ENCODE data around the gene UBE2L6. TPM values are rescaled to one million over a fixed set of nuclear protein-coding genes. Genes with fewer than 3 reads are reported as not detected.

UBE2L6 gene
- total RNA-seq, 1 donor from 2014 or later: 48.1 TPM

DNA sequence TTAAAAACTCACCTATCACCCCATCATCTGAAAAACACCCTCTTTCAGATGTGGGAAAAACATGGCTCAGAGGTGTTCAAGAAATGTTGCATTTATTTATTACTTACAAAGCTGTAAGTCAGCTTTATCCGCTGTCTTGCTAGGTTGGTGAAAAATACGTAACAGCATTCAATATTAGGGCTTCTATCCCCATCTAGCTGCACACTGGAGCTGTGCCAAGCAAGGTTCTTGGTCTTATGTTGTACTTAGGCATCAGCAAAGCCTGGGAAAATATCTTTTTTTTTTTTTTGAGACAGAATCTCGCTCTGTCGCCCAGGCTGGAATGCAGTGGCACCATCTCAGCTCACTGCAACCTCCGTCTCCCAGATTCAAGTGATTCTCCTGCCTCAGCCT lies 37.6 kb upstream of the UBE2L6 start:
- no peak overlapping the region for H3K27ac ChIP-seq
- no peaks in the 10 kb centered on the region for H3K9me3 ChIP-seq
- no peak for DNase-seq (ENCODE audit: extremely low spot score in 2 of 2)
- H3K4me3 ChIP-seq: no peak overlapping the region
- H3K4me1 ChIP-seq: peaks cover 2% of the 10 kb centered on the region
- TF ChIP-seq POLR2A (IDR thresholded peaks at IDR 0.05) (no peak), POLR2AphosphoS5 (IDR thresholded peaks at IDR 0.05; ENCODE audit: insufficient read depth in 1 of 2, low read depth in 1 of 2) (no peak)
- TF ChIP-seq, protein P1, sequence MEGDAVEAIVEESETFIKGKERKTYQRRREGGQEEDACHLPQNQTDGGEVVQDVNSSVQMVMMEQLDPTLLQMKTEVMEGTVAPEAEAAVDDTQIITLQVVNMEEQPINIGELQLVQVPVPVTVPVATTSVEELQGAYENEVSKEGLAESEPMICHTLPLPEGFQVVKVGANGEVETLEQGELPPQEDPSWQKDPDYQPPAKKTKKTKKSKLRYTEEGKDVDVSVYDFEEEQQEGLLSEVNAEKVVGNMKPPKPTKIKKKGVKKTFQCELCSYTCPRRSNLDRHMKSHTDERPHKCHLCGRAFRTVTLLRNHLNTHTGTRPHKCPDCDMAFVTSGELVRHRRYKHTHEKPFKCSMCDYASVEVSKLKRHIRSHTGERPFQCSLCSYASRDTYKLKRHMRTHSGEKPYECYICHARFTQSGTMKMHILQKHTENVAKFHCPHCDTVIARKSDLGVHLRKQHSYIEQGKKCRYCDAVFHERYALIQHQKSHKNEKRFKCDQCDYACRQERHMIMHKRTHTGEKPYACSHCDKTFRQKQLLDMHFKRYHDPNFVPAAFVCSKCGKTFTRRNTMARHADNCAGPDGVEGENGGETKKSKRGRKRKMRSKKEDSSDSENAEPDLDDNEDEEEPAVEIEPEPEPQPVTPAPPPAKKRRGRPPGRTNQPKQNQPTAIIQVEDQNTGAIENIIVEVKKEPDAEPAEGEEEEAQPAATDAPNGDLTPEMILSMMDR (IDR thresholded peaks at IDR 0.05): no peak
- no peaks in the 10 kb centered on the region for H3K27me3 ChIP-seq
- peaks cover 0 to 16% of the 10 kb centered on the region in 2 donors for H3K36me3 ChIP-seq
- intact Hi-C loops (cut with DNase I): no loop called here

DNA sequence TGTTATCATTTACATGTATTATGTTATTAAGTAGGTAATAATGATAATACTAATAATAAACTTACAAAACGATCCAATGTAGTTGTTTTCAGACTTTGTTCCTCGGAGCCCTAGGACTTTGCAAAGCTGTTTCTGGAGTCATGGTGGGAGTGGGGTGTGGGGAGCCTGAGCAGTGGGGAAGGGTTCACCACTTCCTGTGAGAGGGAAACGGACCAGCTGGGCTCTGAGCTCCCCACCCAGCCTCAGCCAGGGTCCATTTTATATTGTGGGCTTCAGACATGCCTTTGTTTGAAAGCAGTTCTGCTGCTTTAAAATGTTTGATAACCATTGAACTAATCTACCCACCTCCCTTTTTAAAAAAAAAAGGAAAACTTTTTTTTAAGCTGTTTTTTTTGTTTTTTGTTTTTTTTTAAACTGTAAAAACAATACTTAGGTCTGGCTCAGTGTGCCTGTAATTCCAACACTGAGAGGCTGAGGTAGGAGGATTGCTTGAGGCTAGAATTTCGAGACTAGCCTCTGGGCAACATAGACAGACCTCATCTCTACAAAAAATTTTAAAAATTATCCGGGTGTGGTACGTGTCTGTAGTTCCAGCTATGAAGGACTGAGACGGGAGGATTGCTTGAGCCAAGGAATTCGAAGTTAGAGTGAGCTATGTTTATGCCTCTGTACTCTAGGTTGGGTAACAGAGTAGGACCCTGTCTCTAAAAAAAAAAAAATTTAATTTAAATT lies 37.0 kb upstream of the UBE2L6 start:
- TF ChIP-seq POLR2AphosphoS5 (IDR thresholded peaks at IDR 0.05; ENCODE audit: insufficient read depth in 1 of 2, low read depth in 1 of 2) (no peak), POLR2A (IDR thresholded peaks at IDR 0.05) (no peak)
- TF ChIP-seq, protein P1 (IDR thresholded peaks at IDR 0.05): no peak
- Histone ChIP-seq H3K9me3 (no peaks in the 10 kb centered on the region), H3K4me3 (no peak overlapping the region), H3K4me1 (peaks cover 8% of the 10 kb centered on the region), H3K36me3 (peaks cover 0 to 15% of the 10 kb centered on the region in 2 donors), H3K27ac (no peak overlapping the region), H3K27me3 (no peaks in the 10 kb centered on the region)
- intact Hi-C loops (cut with DNase I): no loop called here
- no peak for DNase-seq (ENCODE audit: extremely low spot score in 2 of 2)

DNA sequence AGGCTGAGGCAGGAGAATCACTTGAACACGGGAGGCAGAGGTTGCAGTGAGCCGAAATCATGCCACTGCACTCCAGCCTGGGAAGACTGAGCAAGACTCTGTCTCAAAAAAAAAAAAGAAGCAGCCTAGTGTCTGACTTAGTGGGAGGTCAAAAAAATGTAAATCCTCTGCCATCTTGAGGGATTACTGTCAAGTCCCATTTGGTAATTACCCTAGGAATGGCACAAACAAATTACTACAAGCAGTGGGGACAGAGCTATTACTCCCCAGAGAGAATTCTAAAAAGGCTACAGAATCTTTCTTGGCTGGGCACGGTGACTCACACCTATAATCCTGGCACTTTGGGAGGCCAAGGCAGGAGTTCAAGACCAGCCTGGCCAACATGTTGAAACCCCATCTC lies 33.8 kb upstream of the UBE2L6 start:
- TF ChIP-seq POLR2AphosphoS5 (IDR thresholded peaks at IDR 0.05; ENCODE audit: insufficient read depth in 1 of 2, low read depth in 1 of 2) (no peak), POLR2A (IDR thresholded peaks at IDR 0.05) (no peak)
- TF ChIP-seq, protein P1 (IDR thresholded peaks at IDR 0.05): no peak
- Histone ChIP-seq H3K27me3 (no peaks in the 10 kb centered on the region), H3K9me3 (no peaks in the 10 kb centered on the region), H3K36me3 (peaks cover 0 to 3% of the 10 kb centered on the region in 2 donors), H3K4me1 (peaks cover 30% of the 10 kb centered on the region), H3K27ac (no peak overlapping the region), H3K4me3 (no peak overlapping the region)
- no peak for DNase-seq (ENCODE audit: extremely low spot score in 2 of 2)
- intact Hi-C loops (cut with DNase I): no loop called here

DNA sequence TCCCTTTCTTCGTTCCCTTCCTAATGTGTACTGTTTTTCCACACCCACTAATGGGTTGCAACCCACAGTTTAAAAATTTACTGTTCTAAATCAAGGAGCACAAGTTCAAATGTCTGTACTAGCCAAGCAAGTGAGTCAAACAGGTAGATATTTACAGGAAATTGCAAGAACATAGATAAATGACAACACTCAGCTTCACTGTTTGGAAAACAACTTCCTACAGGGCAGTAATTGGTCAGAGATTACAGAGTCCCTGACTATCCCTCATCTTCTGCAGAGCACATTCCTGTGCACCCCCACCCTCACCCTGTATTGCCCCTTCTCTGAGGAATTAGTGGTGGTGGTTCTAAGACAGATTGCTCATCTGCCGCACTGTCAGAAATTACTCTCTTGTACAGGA lies 31.9 kb upstream of the UBE2L6 start:
- H3K4me3 ChIP-seq: peak overlapping the region; percentile 61 to 83
- TF ChIP-seq POLR2AphosphoS5 (IDR thresholded peaks at IDR 0.05; ENCODE audit: insufficient read depth in 1 of 2, low read depth in 1 of 2) (no peak), POLR2A (IDR thresholded peaks at IDR 0.05) (no peak)
- TF ChIP-seq, protein P1 (IDR thresholded peaks at IDR 0.05): no peak
- intact Hi-C loops (cut with DNase I): no loop called here
- no peaks in the 10 kb centered on the region for H3K27me3 ChIP-seq
- H3K27ac ChIP-seq: peak overlapping the region; percentile 92
- peaks cover 30% of the 10 kb centered on the region for H3K4me1 ChIP-seq
- peaks cover 0 to 3% of the 10 kb centered on the region in 2 donors for H3K36me3 ChIP-seq
- no peak for DNase-seq (ENCODE audit: extremely low spot score in 2 of 2)
- no peaks in the 10 kb centered on the region for H3K9me3 ChIP-seq

DNA sequence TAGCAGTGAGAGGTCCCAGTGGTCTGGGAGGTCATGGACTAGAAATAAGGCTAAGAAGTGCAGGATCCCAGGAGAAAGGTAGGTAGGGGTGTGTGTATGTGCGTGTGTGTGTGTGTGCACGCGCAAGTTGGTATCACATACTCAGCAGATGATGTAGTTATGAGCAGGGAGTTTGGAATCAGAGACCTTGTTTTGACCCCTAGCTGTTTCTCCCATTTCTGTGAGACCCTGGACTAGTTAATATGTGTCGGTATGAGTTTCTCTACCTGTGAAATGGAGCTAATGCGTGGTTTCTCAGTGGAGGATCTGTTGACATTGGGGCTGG lies 31.3 kb upstream of the UBE2L6 start:
- H3K36me3 ChIP-seq: peaks cover 0 to 3% of the 10 kb centered on the region in 2 donors
- no peaks in the 10 kb centered on the region for H3K27me3 ChIP-seq
- intact Hi-C loops (cut with DNase I): no loop called here

More for the DNA sequence above, 31.3 kb upstream of the UBE2L6 start:
- no peaks in the 10 kb centered on the region for H3K9me3 ChIP-seq
- peak overlapping the region; percentile 92 for H3K27ac ChIP-seq
- TF ChIP-seq POLR2AphosphoS5 (IDR thresholded peaks at IDR 0.05; ENCODE audit: insufficient read depth in 1 of 2, low read depth in 1 of 2): no peak
- peaks cover 30% of the 10 kb centered on the region for H3K4me1 ChIP-seq
- H3K4me3 ChIP-seq: peak overlapping the region; percentile 61 to 83
- no peak for DNase-seq (ENCODE audit: extremely low spot score in 2 of 2)

All from vagina (tissue), 2 donors.